Measurements from ENCODE around the gene LCT. TPM values are rescaled to one million over a fixed set of nuclear protein-coding genes. Genes with fewer than 3 reads are reported as not detected.
A peak's percentile ranks its signal among the peaks of the same experiment; 100 is the strongest.

LCT gene
- total and polyA plus RNA-seq, 2 of the 13 experiments (the other 11 are each of a cell fraction or from before 2014, with no cell fraction given): not detected

GRCh38 chr2:135741395-135742324 lies 95.3 kb downstream of the LCT start, which contains the start of gene UBXN4 (continued):
- TF ChIP-seq HINFP (CRISPR knock-in tag; IDR thresholded peaks at IDR 0.05; ENCODE audit: low read depth) (0 out of 2 replicates have a peak, but pooled peaks have one; percentile 34), GZF1 (CRISPR knock-in tag; IDR thresholded peaks at IDR 0.05) (0 out of 2 replicates have a peak, but pooled peaks have one; percentile 73), CENPBD1 (CRISPR knock-in tag; IDR thresholded peaks at IDR 0.05; ENCODE audit: borderline replicate concordance, low read depth) (0 out of 2 replicates have a peak, but pooled peaks have one; percentile 68), NR2C2 (CRISPR knock-in tag; IDR thresholded peaks at IDR 0.05; ENCODE audit: borderline replicate concordance) (peak; percentile 57; the same call in 1 of the 2 replicates), FOXK1 (CRISPR knock-in tag; IDR thresholded peaks at IDR 0.05; ENCODE audit: borderline replicate concordance, low read depth) (peak; percentile 39; the same call in 1 of the 2 replicates), THAP11 (CRISPR knock-in tag; IDR thresholded peaks at IDR 0.05) (peak; percentile 98), ZNF407 (CRISPR knock-in tag; IDR thresholded peaks at IDR 0.05; ENCODE audit: not compliant biosample characterization) (peak; percentile 99), TEAD2 (CRISPR knock-in tag; IDR thresholded peaks at IDR 0.05) (0 out of 2 replicates have a peak, but pooled peaks have one; percentile 54), ZNF616 (CRISPR knock-in tag; IDR thresholded peaks at IDR 0.05; ENCODE audit: low read depth) (peak; percentile 80; the same call in 1 of the 2 replicates), ZNF547 (CRISPR knock-in tag; IDR thresholded peaks at IDR 0.05) (peak; percentile 90), KDM5B (CRISPR knock-in tag; IDR thresholded peaks at IDR 0.05; ENCODE audit: borderline replicate concordance) (peak; percentile 97), ZNF709 (CRISPR knock-in tag; IDR thresholded peaks at IDR 0.05) (peak; percentile 91)
- TF ChIP-seq, protein P1, sequence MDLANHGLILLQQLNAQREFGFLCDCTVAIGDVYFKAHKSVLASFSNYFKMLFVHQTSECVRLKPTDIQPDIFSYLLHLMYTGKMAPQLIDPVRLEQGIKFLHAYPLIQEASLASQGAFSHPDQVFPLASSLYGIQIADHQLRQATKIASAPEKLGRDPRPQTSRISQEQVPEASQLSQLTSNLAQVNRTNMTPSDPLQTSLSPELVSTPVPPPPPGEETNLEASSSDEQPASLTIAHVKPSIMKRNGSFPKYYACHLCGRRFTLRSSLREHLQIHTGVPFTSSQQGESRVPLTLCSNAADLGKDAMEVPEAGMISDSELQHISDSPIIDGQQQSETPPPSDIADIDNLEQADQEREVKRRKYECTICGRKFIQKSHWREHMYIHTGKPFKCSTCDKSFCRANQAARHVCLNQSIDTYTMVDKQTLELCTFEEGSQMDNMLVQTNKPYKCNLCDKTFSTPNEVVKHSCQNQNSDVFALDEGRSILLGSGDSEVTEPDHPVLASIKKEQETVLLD (CRISPR knock-in tag; IDR thresholded peaks at IDR 0.05; ENCODE audit: low read depth): peak; percentile 93
- TF ChIP-seq, protein P2, sequence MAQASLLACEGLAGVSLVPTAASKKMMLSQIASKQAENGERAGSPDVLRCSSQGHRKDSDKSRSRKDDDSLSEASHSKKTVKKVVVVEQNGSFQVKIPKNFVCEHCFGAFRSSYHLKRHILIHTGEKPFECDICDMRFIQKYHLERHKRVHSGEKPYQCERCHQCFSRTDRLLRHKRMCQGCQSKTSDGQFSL (CRISPR knock-in tag; IDR thresholded peaks at IDR 0.05): 0 out of 2 replicates have a peak, but pooled peaks have one; percentile 19

Measured in HepG2 (cell line).